Limb (tissue), 2 donors: ENCODE results near the gene SOCS4.
"Not testable (repeated sequence)": the region's sequence is repeated elsewhere in the genome, so short reads cannot be mapped to it uniquely, and the experiment has no call there.

ENCODE experiments used
- DNase-seq, 2 donors: peaks; one replicate each; pipeline ENCODE4 v3.0.0-alpha.2; 2016; ENCODE audit errors: extremely low spot score in 2 of 2

The SOCS4 gene

GRCh38 chr14:55026793-55027561 is at the start of gene SOCS4, which contains the start of gene WDHD1:
TSS of gene SOCS4 (plus strand) at chr14:55027236. CDS start at chr14:55043042, 15,806 bp downstream.
TSS of gene WDHD1 (minus strand) at chr14:55027099. CDS start at chr14:55026787, 312 bp downstream.
- DNase-seq = peak; percentile 94 to 97

GRCh38 chr14:54979039-54979438 is 48.0 kb upstream of the SOCS4 start:
- no peak for DNase-seq

- no peak for DNase-seq
These were observed 45.3 kb upstream of the SOCS4 start for GRCh38 chr14:54981698-54982097.

GRCh38 chr14:54985156-54985555 is 41.9 kb upstream of the SOCS4 start:
- no peak for DNase-seq

GRCh38 chr14:55000381-55000780 is 26.7 kb upstream of the SOCS4 start:
- DNase-seq = no peak

- DNase-seq = no peak
These were observed 22.0 kb upstream of the SOCS4 start for GRCh38 chr14:55005071-55005470.

- no peak for DNase-seq
These were observed 12.0 kb upstream of the SOCS4 start for GRCh38 chr14:55015006-55015405.

GRCh38 chr14:55019968-55020554 is 7.0 kb upstream of the SOCS4 start:
- no peak for DNase-seq

GRCh38 chr14:55024365-55024764 is 2.7 kb upstream of the SOCS4 start:
- DNase-seq = not testable (repeated sequence)

GRCh38 chr14:55025948-55026347 is 1.1 kb upstream of the SOCS4 start:
- DNase-seq = no peak

- no peak for DNase-seq
These were observed 619 bp upstream of the SOCS4 start for GRCh38 chr14:55026441-55026792.

- no peak for DNase-seq
These were observed 1.0 kb downstream of the SOCS4 start for GRCh38 chr14:55028066-55028465.

- no peak for DNase-seq
These were observed 1.4 kb downstream of the SOCS4 start for GRCh38 chr14:55028476-55028875.

- no peak for DNase-seq
These were observed 4.2 kb downstream of the SOCS4 start for GRCh38 chr14:55031190-55031589.

GRCh38 chr14:55037995-55038394 is 11.0 kb downstream of the SOCS4 start:
- DNase-seq = not testable (repeated sequence)

- no peak for DNase-seq
These were observed 11.7 kb downstream of the SOCS4 start for GRCh38 chr14:55038708-55039107.

- DNase-seq = no peak
These were observed 16.5 kb downstream of the SOCS4 start for GRCh38 chr14:55043528-55043927.

- no peak for DNase-seq
These were observed 18.1 kb downstream of the SOCS4 start for GRCh38 chr14:55045087-55045486.

- DNase-seq = no peak
These were observed 20.4 kb downstream of the SOCS4 start for GRCh38 chr14:55047301-55048053.

GRCh38 chr14:55048900-55049436 is 21.9 kb downstream of the SOCS4 start:
- no peak for DNase-seq

GRCh38 chr14:55051165-55051422 is 24.1 kb downstream of the SOCS4 start:
- no peak for DNase-seq
